ENCODE measurements around the gene SPIN1.
"Not testable (repeated sequence)": the region's sequence is repeated elsewhere in the genome, so short reads cannot be mapped to it uniquely, and the experiment has no call there.

Gene SPIN1

DNA sequence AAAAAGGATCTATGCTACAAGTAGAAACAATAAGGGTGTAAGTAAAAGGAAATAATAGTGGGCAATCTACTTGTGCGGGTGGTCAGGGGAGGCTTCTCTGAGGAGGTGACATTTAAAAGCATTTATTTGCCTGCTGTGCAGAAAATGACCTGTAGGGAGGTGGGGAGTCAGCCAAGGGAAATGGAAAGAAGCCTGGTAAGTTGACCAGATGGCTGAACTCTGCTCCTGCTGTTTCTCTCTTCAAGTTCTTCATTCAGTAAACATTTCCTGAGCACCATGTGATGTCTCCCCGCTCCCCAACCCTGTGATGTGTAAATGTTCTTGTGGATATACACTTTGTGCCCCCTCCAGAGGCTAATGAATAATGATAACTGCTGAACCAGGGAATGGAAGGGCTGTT is 9.9 kb upstream of the SPIN1 start:
- no peaks in the 10 kb centered on the region for H3K36me3 ChIP-seq (ENCODE audit: insufficient read depth, low read length)
- H3K4me1 ChIP-seq (ENCODE audit: insufficient read depth, low read length) = peaks cover 16% of the 10 kb centered on the region
- H3K9me3 ChIP-seq (ENCODE audit: control insufficient read depth, insufficient read depth, low read length) = no peaks in the 10 kb centered on the region; the same call in 1 of the 2 replicates
- H3K9ac ChIP-seq (ENCODE audit: low read depth, low read length) = peak overlapping the region; percentile 22; the same call in 1 of the 2 replicates

DNA sequence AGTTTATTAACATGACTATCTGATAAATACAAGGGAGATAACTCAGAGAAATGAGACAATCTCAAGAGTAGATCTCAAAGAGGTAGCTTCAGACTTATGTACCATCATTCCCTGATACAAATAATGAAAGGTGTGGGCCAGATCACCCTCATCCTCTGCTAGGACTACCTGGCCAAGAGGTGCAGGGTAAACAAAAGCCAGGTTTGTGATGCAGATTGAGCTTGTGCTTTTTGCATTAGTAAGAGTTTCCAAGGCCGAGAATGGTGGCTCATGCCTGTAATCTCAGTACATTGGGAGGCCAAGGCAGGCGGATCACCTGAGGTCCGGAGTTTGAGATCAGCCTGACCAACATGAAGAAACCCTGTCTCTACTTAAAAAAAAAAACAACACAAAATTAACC is 8.9 kb upstream of the SPIN1 start:
- Histone ChIP-seq H3K9ac (ENCODE audit: low read depth, low read length) (no peak overlapping the region), H3K36me3 (ENCODE audit: insufficient read depth, low read length) (no peaks in the 10 kb centered on the region), H3K4me1 (ENCODE audit: insufficient read depth, low read length) (peaks cover 16% of the 10 kb centered on the region), H3K9me3 (ENCODE audit: control insufficient read depth, insufficient read depth, low read length) (no peaks in the 10 kb centered on the region; the same call in 1 of the 2 replicates)

DNA sequence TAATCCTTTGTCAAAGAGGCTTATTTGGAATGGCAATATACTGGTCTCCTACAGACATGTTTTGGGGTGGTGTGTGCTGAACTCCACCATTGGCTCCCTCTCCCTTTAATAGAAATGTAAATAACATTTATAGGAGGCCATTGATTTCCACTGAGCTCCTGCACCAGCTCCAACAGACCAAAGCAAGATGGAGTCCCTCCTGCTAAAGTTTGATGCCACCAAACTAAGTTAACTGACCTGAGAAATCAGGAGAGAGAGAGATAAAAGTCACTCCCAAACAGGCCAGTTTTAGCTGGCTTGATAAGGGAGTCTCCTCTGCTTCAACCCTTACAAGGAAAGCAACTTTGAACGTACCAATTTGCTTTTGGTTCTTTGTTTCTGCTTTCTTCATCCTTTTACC is 8.1 kb upstream of the SPIN1 start:
- no peak overlapping the region; the same call in 1 of the 2 replicates for H3K9ac ChIP-seq (ENCODE audit: low read depth, low read length)
- peaks cover 16% of the 10 kb centered on the region for H3K4me1 ChIP-seq (ENCODE audit: insufficient read depth, low read length)
- no peaks in the 10 kb centered on the region; the same call in 1 of the 2 replicates for H3K9me3 ChIP-seq (ENCODE audit: control insufficient read depth, insufficient read depth, low read length)
- H3K36me3 ChIP-seq (ENCODE audit: insufficient read depth, low read length) = no peaks in the 10 kb centered on the region; the same call in 1 of the 2 replicates

DNA sequence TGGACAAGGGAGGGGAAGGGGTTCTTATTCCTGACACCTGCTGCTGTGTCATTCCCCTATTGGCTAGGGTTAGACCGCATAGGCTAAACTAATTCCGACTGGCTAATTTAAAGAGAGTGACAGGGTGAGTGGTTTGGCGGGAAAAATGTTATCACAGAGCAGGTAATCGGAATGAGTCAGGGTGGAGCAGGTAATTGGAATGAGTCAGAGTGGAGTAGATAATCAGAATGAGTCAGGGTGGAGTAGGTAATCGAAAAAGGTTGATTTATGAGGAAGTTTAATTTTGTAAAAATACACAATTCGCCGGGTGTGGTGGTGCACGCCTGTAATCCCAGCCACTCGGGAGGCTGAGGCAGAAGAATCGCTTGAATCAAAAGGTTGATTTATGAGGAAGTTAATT is 6.9 kb upstream of the SPIN1 start:
- H3K9me3 ChIP-seq (ENCODE audit: control insufficient read depth, insufficient read depth, low read length); H3K36me3 ChIP-seq (ENCODE audit: insufficient read depth, low read length); H3K9ac ChIP-seq (ENCODE audit: low read depth, low read length): not testable (repeated sequence)
- peaks cover 16% of the 10 kb centered on the region for H3K4me1 ChIP-seq (ENCODE audit: insufficient read depth, low read length)

DNA sequence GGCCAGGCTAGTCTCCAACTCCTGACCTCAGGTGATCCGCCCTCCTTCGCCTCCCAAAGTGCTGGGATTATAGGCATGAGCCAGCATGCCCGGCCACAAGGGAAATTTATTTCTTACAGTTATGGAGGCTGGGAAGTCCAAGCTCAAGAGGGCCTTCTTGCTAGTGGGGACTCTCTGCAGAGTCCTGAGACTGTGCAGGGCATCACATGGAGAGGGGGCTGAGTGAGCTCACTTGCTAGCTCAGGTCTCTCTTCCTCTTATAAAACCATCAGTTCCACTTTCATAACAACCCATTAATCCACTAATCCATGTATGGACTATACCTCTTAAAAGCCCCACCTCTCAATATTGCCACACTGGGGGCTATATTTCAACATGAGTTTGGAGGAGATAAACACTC is 5.1 kb upstream of the SPIN1 start:
- Histone ChIP-seq H3K36me3 (ENCODE audit: insufficient read depth, low read length) (no peaks in the 10 kb centered on the region; the same call in 1 of the 2 replicates), H3K4me1 (ENCODE audit: insufficient read depth, low read length) (peaks cover 10% of the 10 kb centered on the region), H3K9me3 (ENCODE audit: control insufficient read depth, insufficient read depth, low read length) (no peaks in the 10 kb centered on the region; the same call in 1 of the 2 replicates), H3K9ac (ENCODE audit: low read depth, low read length) (no peak overlapping the region)

DNA sequence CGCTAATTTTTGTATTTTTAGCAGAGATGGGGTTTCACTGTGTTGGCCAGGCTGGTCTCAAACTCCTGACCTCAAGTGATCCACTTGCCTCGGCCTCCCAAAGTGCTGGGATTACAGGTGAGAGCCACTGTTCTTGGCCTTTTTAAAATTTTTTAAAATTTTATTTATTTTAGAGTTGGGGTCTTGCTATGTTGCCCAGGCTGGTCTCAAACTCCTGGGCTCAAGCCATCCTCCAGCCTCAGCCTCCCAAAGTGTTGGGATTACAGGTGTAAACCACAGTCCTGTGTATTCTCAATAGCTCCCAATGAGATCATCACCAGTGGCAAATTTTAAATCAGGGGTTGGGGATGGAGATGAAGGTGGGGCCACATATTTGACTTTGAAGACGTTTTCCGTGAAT is 2.1 kb upstream of the SPIN1 start:
- peaks cover 10% of the 10 kb centered on the region for H3K4me1 ChIP-seq (ENCODE audit: insufficient read depth, low read length)
- not testable (repeated sequence) for H3K9me3 ChIP-seq (ENCODE audit: control insufficient read depth, insufficient read depth, low read length); H3K9ac ChIP-seq (ENCODE audit: low read depth, low read length); H3K36me3 ChIP-seq (ENCODE audit: insufficient read depth, low read length)

DNA sequence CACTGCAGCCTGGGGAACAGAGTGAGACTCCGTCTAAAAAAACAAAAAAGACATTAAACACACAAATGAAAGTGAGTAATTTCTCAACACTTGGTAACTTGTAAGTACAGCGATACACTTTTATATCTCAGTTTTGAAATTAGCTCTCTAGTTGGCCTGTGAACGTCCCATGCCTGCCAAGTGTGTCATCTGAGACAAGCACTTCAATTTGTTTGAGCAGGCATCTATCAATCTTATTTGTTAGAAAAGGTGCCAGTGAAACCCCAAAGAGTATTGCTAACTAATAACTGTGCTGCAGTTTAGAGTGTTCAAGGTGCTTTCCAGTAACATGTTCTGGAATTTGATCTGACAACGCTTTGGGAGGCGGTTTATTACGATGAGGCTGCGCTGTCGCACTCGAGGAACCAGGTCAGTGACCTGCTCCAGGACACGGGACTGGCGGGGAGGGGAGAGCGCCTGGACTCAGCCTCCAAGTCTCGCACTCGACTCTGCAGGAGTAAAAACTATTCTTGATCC is 1.1 kb upstream of the SPIN1 start:
- Histone ChIP-seq H3K9ac (ENCODE audit: low read depth, low read length) (peak overlapping the region; percentile 85), H3K36me3 (ENCODE audit: insufficient read depth, low read length) (no peaks in the 10 kb centered on the region; the same call in 1 of the 2 replicates), H3K4me1 (ENCODE audit: insufficient read depth, low read length) (peaks cover 14% of the 10 kb centered on the region), H3K9me3 (ENCODE audit: control insufficient read depth, insufficient read depth, low read length) (no peaks in the 10 kb centered on the region; the same call in 1 of the 2 replicates)

DNA sequence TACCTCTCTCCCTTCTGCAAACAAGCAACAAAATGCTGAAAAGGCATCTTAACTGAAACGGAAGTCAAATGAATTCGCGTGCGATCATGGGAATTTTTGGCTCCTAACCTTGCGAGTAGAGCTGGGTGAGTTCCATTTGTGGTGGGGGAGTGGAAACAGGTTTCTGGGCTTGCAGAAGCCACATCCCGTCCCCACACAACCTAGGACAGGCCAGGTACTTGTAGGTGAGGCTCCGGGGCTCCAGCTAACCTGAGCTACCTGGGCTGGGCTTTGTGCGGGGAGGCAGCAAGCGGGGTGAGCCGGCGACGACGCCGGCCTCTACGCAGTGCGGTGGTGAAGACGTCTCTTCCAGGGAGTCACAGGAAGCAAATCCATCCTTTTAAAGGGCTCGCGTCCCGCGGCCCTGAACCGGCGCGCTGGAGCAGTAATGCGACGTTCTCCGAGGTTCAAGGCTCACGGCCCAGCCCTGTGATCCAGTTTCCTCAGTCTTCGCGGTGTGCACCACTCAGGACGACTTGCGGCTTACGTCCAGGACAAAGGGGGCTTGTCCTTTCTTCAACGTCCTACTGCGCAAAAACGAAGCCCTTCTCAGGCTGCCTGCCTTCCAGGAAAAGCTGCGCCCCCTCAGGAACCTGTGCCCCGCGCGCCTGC is 567 bp upstream of the SPIN1 start:
- Histone ChIP-seq H3K36me3 (ENCODE audit: insufficient read depth, low read length) (no peaks in the 10 kb centered on the region; the same call in 1 of the 2 replicates), H3K4me1 (ENCODE audit: insufficient read depth, low read length) (peaks cover 14% of the 10 kb centered on the region), H3K9me3 (ENCODE audit: control insufficient read depth, insufficient read depth, low read length) (no peaks in the 10 kb centered on the region; the same call in 1 of the 2 replicates), H3K9ac (ENCODE audit: low read depth, low read length) (peak overlapping the region; percentile 85)

DNA sequence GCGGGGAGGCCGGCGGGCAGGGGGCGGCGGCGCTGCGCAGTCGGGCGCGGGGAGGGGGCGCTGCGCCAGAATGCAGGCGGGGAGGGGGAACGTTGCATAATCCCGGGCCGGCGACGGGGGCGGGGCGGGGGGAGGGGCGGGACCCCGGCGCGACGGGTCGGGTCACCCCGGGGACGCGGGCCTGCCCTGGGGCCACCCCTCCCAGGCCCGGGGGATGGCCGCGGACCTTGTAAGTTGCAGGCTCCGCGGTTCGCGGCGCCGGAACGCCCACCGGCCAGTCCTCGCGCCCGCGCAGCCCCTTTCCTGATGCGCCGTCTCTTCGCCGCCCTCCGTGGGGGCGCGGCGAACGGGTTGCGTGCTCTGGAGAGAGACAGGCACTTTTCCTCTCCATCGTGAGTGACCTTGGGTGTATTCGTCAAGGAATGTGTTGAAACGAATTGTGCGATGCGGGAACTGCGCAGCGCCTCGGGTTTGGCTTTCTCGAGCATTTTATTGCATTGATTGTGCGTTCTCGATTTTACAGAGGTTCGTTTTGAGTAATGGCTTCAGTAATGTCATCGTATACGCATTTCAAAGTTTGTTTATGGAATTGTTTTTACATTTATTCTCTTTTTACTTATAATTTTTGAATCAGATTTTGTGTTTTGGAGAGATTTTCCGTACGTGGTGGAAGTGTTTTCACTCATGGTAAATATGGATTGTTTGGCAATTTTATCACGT is 802 bp downstream of the SPIN1 start:
- H3K4me1 ChIP-seq (ENCODE audit: insufficient read depth, low read length) = peaks cover 14% of the 10 kb centered on the region
- H3K9me3 ChIP-seq (ENCODE audit: control insufficient read depth, insufficient read depth, low read length) = no peaks in the 10 kb centered on the region
- peak overlapping the region; percentile 96 for H3K9ac ChIP-seq (ENCODE audit: low read depth, low read length)
- no peaks in the 10 kb centered on the region; the same call in 1 of the 2 replicates for H3K36me3 ChIP-seq (ENCODE audit: insufficient read depth, low read length)

DNA sequence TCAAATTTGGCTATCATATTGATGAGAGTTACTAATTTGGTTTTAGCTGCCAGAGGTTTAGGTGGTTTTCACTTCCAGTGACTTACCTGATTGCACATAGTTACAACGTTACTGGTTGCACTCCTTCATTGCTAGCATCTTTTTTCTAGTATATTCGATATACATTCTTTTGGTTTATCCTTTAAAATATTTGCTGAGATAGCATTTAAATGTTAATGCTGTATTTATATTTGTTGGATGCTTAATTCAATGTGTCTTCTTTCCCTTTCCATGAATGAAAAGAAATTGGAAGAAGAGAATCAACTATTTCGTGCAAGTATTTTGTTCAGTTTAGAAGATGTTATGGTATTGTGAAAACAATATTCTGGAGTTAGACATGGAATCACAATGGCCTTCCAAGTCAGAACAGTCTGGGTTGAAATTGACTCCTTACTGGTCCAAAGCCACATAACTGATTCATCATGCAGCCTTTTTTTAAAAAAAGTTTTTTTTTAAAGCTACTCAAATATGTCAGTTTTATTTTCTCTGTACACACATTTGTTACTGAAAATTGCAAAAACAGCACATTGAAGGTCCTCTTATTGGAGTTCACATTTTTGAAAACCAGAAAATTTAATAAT is 2.2 kb downstream of the SPIN1 start:
- Histone ChIP-seq H3K4me1 (ENCODE audit: insufficient read depth, low read length) (peaks cover 14% of the 10 kb centered on the region), H3K9ac (ENCODE audit: low read depth, low read length) (peak overlapping the region; percentile 96; the same call in 1 of the 2 replicates), H3K36me3 (ENCODE audit: insufficient read depth, low read length) (no peaks in the 10 kb centered on the region), H3K9me3 (ENCODE audit: control insufficient read depth, insufficient read depth, low read length) (no peaks in the 10 kb centered on the region)

DNA sequence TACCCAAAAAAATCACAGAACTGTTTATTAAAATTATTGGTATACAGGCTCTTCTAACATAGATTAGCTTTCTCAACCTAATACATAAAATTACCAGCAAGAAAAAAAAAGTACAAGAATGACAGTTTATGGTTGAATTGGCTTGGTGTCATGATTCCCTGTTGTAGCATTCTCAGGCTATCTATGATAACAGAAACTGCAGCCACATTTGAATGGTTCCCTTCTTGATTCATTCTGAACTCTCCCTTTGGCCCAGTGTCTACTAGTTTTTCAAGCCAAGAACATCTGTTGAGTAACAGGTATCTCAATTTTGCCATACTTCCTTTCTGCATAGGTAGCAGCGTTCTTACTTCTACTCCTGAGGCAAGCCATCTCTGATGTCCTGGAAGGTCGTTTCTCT is 3.0 kb downstream of the SPIN1 start:
- no peak overlapping the region for H3K9ac ChIP-seq (ENCODE audit: low read depth, low read length)
- peaks cover 14% of the 10 kb centered on the region for H3K4me1 ChIP-seq (ENCODE audit: insufficient read depth, low read length)
- H3K36me3 ChIP-seq (ENCODE audit: insufficient read depth, low read length) = no peaks in the 10 kb centered on the region
- no peaks in the 10 kb centered on the region for H3K9me3 ChIP-seq (ENCODE audit: control insufficient read depth, insufficient read depth, low read length)

DNA sequence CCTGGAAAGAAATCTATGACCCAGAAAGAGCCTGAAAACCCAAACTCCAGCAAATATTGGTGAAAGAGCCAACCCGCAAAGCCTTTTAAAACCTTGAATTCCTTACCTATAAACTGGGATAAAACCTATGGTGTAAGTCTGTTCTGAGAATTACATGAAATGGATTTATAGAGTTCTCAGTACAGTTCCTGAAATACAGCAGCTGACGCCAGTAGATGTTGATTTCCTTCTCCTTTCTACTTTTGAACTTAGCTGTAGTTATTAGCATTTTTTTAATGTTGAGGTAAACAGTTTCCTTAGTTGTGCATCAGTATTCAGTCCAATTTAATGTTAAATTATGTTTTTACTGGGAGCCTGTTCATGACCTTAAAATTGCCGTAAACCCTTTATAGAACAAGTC is 3.7 kb downstream of the SPIN1 start:
- no peaks in the 10 kb centered on the region for H3K36me3 ChIP-seq (ENCODE audit: insufficient read depth, low read length)
- no peaks in the 10 kb centered on the region for H3K9me3 ChIP-seq (ENCODE audit: control insufficient read depth, insufficient read depth, low read length)
- no peak overlapping the region for H3K9ac ChIP-seq (ENCODE audit: low read depth, low read length)
- H3K4me1 ChIP-seq (ENCODE audit: insufficient read depth, low read length) = peaks cover 14% of the 10 kb centered on the region

DNA sequence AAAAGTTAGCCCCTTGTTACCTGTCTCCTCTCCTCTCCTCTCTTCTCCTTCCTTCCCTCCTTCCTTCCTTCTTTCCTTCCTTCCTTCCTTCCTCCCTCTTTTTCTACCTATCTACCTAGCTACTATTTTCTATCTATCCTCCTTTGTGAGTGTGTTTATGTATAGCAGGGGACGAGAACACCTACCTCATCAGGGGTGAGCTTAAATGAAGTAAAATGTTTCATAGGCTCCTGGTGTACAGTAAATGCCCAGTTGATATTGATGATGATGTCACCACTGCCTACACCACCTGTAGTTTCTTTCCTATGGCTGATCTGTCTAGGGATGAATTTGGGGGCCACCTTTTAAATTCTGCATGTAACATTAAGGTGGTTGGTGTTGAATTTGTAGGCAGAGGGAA is 4.3 kb downstream of the SPIN1 start:
- Histone ChIP-seq H3K4me1 (ENCODE audit: insufficient read depth, low read length) (peaks cover 14% of the 10 kb centered on the region), H3K36me3 (ENCODE audit: insufficient read depth, low read length) (no peaks in the 10 kb centered on the region), H3K9me3 (ENCODE audit: control insufficient read depth, insufficient read depth, low read length) (no peaks in the 10 kb centered on the region), H3K9ac (ENCODE audit: low read depth, low read length) (no peak overlapping the region)

DNA sequence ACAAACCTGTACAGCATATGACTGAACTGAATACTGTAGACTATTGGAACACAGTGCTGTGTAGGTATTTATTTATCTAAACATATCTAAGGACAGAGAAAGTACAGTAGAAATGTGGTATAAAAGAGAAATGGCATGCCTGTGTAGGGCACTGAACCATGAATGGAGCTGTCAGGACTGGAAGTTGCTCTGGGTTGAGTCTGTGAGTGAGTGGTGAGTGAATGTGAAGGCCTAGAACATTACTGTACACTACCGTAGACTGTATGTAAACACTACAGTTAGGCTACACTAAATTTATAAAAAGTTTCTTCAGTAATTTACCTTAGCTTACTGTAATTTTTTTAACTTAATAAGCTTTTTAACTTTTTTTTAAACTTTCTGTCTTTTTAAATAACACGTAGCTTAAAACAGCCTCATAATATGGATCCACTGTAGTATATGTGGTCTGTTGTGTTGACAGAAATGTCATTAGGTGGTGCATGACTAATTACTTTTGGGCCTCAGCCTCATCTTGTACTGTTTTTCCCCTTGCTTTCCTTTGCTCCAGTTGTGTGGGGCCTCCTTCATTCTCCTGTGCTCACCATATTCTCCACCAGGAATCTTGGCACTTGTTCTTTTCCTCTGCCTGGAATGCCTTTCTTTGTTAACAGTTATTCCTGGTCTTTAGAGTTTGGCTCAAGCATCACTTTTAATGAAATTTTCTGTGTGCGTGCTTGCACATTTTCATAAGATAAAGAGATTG is 8.8 kb downstream of the SPIN1 start:
- H3K4me1 ChIP-seq (ENCODE audit: insufficient read depth, low read length) = peaks cover 7% of the 10 kb centered on the region
- no peak overlapping the region for H3K9ac ChIP-seq (ENCODE audit: low read depth, low read length)
- H3K9me3 ChIP-seq (ENCODE audit: control insufficient read depth, insufficient read depth, low read length) = no peaks in the 10 kb centered on the region
- no peaks in the 10 kb centered on the region for H3K36me3 ChIP-seq (ENCODE audit: insufficient read depth, low read length)
